Transverse colon (tissue), 4 donors: ENCODE measurements around the gene RSPO4. TPM values are rescaled to one million over a fixed set of nuclear protein-coding genes. Genes with fewer than 3 reads are reported as not detected.

ENCODE experiments used
- DNase-seq: peaks from one replicate; pipeline ENCODE4 v3.0.0-alpha.2; 2019
- H3K27ac ChIP-seq, 4 donors: fragments of 200-600 bp; sonication (generic); 2 replicates each; pipeline ENCODE4 v1.5.1; 2016 to 2018; ENCODE audit warnings: inconsistent platforms in 4 of 4
- H3K27me3 ChIP-seq: fragments of 200-600 bp; sonication (generic); 2 replicates; pipeline ENCODE4 v1.5.1; 2017; ENCODE audit warnings: inconsistent platforms
- H3K36me3 ChIP-seq, 4 donors: fragments of 200-600 bp; sonication (generic); 2 replicates each; pipeline ENCODE4 v1.5.1; 2017 to 2019; ENCODE audit warnings: inconsistent platforms in 4 of 4
- H3K4me1 ChIP-seq, 4 donors: fragments of 200-600 bp; sonication (generic); 2 replicates each; pipeline ENCODE4 v1.5.1; 2017 to 2020; ENCODE audit warnings: inconsistent platforms in 4 of 4
- H3K4me3 ChIP-seq, 4 donors: fragments of 200-600 bp; sonication (generic); 1 replicate in 1 of 4; 2 replicates in 3 of 4; pipeline versions ENCODE4 v1.5.1 to v1.6.1; 2017 to 2019; ENCODE audit warnings: inconsistent platforms in 4 of 4
- H3K9me3 ChIP-seq, 2 donors: fragments of 200-600 bp; sonication (generic); 2 replicates each; pipeline ENCODE4 v1.5.1; 2017 to 2019; ENCODE audit warnings: inconsistent platforms in 2 of 2
- EP300 ChIP-seq: sonication (generic); formaldehyde crosslinking; IDR thresholded peaks from one replicate; pipeline ENCODE4 v1.6.1; 2017; ENCODE audit warnings: antibody characterized with exemption, low read depth
- POLR2A ChIP-seq: fragments of 450-650 bp; IDR thresholded peaks from one replicate; pipeline ENCODE4 v1.6.1; 2016; ENCODE audit warnings: antibody characterized with exemption, mild to moderate bottlenecking, moderate library complexity
- POLR2AphosphoS5 ChIP-seq, 3 donors: sonication (generic); formaldehyde crosslinking; IDR thresholded peaks; one replicate each; pipeline ENCODE4 v1.6.1; 2016; ENCODE audit warnings: antibody characterized with exemption in 3 of 3
- WGBS, 2 donors: methylation state at CpG; one replicate each; pipeline ENCODE4 v1.1.5; 2018; ENCODE audit warnings: low coverage in 1 of 2; 5-methylcytosine and 5-hydroxymethylcytosine counted together
- in situ Hi-C, 4 donors: fragments of 200-750 bp; cut with MboI; loops; one replicate each; pipeline versions ENCODE4 v1.15.0 to v1.15.1; 2017; ENCODE audit warnings: low sequenced_read_pairs in 3 of 4, low pct_ligation_motif_present in 1 of 4, low pct_unique_long_range_greater_than_20kb in 1 of 4
- intact Hi-C: fragments of 100-400 bp; cut with DNase I; formaldehyde crosslinking; loops from one replicate; pipeline ENCODE4 v1.15.1; 2023; ENCODE audit warnings: low total_unique reads
- total RNA-seq, 4 donors: library from RNA; depleted of rRNA; stranded (reverse); fragments of >200 nt; gene quantifications; one replicate each; pipeline ENCODE4 v1.1.0, GENCODE V29; 2016
- TF ChIP-seq, protein P1 (sequence below), 5 experiments: fragments of 200-600 bp in 3 of 5; fragments of 450-650 bp in 2 of 5; sonication (generic) in 3 of 5; IDR thresholded peaks; 1 replicate in 2 of 5; 2 replicates in 3 of 5; pipeline ENCODE4 v1.5.1; 2016 to 2017; ENCODE audit warnings: antibody characterized with exemption in 5 of 5, inconsistent platforms in 3 of 5, mild to moderate bottlenecking in 2 of 5, moderate library complexity in 1 of 5

Gene RSPO4
- total RNA-seq, 4 donors from 2014 or later, result not detected

GRCh38 chr20:992801-993535 is 9.1 kb downstream of the RSPO4 start:
- intact Hi-C loops, result no loop called here
- Histone ChIP-seq H3K9me3 (no peaks in the 10 kb centered on the region), H3K4me1 (no peaks in the 10 kb centered on the region), H3K36me3 (no peaks in the 10 kb centered on the region), H3K27me3 (peaks cover 21% of the 10 kb centered on the region), H3K27ac (no peak overlapping the region), H3K4me3 (no peak overlapping the region)
- DNase-seq, result no peak
- WGBS, 2 donors, result 68 to 81% methylated on average over 4 to 16 of the region's 16 CpGs
- TF ChIP-seq POLR2AphosphoS5 (IDR thresholded peaks at IDR 0.05), result no peak
- no peak for TF ChIP-seq POLR2A
- no peak for TF ChIP-seq EP300
- TF ChIP-seq, protein P1, sequence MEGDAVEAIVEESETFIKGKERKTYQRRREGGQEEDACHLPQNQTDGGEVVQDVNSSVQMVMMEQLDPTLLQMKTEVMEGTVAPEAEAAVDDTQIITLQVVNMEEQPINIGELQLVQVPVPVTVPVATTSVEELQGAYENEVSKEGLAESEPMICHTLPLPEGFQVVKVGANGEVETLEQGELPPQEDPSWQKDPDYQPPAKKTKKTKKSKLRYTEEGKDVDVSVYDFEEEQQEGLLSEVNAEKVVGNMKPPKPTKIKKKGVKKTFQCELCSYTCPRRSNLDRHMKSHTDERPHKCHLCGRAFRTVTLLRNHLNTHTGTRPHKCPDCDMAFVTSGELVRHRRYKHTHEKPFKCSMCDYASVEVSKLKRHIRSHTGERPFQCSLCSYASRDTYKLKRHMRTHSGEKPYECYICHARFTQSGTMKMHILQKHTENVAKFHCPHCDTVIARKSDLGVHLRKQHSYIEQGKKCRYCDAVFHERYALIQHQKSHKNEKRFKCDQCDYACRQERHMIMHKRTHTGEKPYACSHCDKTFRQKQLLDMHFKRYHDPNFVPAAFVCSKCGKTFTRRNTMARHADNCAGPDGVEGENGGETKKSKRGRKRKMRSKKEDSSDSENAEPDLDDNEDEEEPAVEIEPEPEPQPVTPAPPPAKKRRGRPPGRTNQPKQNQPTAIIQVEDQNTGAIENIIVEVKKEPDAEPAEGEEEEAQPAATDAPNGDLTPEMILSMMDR (IDR thresholded peaks at IDR 0.05), result no peak
- in situ Hi-C loops, result no loop called here

DNA sequence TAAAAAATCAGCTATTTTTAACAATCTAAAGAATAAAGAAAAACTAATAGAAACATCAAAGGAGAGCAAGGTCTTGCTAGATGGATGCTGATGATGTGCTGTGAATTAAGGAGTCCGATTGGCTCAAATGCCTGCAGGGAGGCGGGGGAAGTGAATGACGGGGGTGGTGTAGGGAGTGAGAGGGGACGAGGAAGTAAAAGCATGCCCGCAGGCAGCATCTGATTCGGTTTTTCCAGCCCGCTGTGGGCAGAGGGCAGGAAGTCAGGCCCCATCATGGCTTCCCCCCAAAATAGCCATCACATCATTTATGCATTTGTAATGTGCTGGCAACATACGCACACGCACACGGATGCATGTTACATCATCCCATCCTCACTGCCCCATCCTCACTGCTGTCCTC is 10.3 kb downstream of the RSPO4 start:
- no peak for DNase-seq
- 64 to 65% methylated on average over 10 of the region's 10 CpGs for WGBS, 2 donors
- peaks cover 21% of the 10 kb centered on the region for H3K27me3 ChIP-seq
- in situ Hi-C loops, result no loop called here
- intact Hi-C loops, result no loop called here
- H3K36me3 ChIP-seq, result no peaks in the 10 kb centered on the region
- H3K27ac ChIP-seq, result no peak overlapping the region
- TF ChIP-seq POLR2AphosphoS5 (IDR thresholded peaks at IDR 0.05) (no peak), POLR2A (no peak)
- TF ChIP-seq, protein P1 (IDR thresholded peaks at IDR 0.05), result no peak
- no peaks in the 10 kb centered on the region for H3K9me3 ChIP-seq
- H3K4me1 ChIP-seq, result no peaks in the 10 kb centered on the region
- H3K4me3 ChIP-seq, result no peak overlapping the region

DNA sequence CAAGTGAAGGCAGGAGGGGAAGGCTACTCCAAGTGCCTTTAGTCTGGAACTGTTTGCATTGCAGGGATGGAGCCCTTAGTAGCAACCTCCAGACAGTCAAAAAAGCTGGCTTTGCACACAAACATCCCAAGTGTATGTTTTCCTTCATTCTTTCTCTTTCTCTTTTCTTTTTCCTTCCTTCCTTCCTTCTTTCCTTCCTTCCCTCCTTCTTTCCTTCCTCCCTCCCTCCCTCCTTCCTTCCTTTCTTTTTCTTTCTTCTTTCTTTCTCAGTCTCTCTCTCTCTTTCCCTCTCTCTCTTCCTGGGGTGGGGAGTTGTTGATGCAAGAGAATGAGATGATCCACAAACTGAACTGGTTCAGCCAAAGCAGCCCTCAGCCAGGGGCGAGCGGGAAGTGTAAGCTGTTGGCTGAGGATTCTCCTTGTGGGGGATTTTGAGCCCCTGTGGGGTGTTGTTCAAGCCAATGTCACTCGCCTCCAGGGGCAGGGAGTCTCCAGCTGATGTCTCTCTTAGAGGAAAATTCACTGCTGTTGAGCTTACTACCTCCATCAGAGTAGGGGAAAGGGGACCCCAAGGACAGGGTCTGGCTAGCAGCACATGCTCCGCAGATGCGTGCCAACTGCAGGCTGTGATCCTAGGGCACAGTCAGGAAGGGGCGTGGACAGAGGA is 11.7 kb downstream of the RSPO4 start:
- intact Hi-C loops (no loop called here), in situ Hi-C loops (no loop called here)
- TF ChIP-seq EP300, result no peak
- TF ChIP-seq POLR2A, result no peak
- TF ChIP-seq, protein P1 (IDR thresholded peaks at IDR 0.05), result no peak
- no peak for TF ChIP-seq POLR2AphosphoS5 (IDR thresholded peaks at IDR 0.05)
- no peak for DNase-seq
- WGBS, 2 donors, result 79% methylated on average over 6 of the region's 6 CpGs; no CpG with 5 or more reads in 1 of the 2 donors
- Histone ChIP-seq H3K4me1 (no peaks in the 10 kb centered on the region), H3K4me3 (no peak overlapping the region), H3K36me3 (no peaks in the 10 kb centered on the region), H3K27me3 (peaks cover 31% of the 10 kb centered on the region), H3K9me3 (no peaks in the 10 kb centered on the region), H3K27ac (no peak overlapping the region)

DNA sequence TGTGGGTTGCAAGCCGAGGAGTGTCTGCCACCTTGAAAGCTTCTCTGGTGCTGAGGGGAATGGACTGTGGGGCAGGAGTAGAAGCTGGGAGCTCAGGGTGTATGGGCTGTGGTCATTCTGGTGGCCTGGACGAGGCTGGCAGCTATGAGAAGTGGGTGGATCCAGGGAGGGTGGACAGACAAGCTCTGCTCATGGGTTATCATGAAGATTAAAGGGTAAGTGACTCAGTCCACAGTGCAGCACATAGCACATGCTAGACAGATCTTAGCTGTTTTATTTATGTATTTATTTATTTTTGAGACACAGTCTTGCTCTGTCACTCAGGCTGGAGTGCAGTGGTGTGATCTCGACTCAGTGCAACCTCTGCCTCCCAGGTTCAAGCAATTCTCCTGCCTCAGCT is 13.8 kb downstream of the RSPO4 start:
- no peak for TF ChIP-seq POLR2A
- no peak for TF ChIP-seq POLR2AphosphoS5 (IDR thresholded peaks at IDR 0.05)
- TF ChIP-seq, protein P1 (IDR thresholded peaks at IDR 0.05), result no peak
- no peak for TF ChIP-seq EP300
- Histone ChIP-seq H3K27me3 (peaks cover 31% of the 10 kb centered on the region), H3K27ac (no peak overlapping the region), H3K9me3 (no peaks in the 10 kb centered on the region), H3K4me3 (no peak overlapping the region), H3K36me3 (no peaks in the 10 kb centered on the region), H3K4me1 (no peaks in the 10 kb centered on the region)
- no peak for DNase-seq
- intact Hi-C loops, result no loop called here
- in situ Hi-C loops, result no loop called here
- WGBS, 2 donors, result 53 to 70% methylated on average over 2 to 3 of the region's 3 CpGs
